ENCODE measurements around the gene CANX.
"Not testable (repeated sequence)": the region's sequence is repeated elsewhere in the genome, so short reads cannot be mapped to it uniquely, and the experiment has no call there.

Gene CANX

DNA sequence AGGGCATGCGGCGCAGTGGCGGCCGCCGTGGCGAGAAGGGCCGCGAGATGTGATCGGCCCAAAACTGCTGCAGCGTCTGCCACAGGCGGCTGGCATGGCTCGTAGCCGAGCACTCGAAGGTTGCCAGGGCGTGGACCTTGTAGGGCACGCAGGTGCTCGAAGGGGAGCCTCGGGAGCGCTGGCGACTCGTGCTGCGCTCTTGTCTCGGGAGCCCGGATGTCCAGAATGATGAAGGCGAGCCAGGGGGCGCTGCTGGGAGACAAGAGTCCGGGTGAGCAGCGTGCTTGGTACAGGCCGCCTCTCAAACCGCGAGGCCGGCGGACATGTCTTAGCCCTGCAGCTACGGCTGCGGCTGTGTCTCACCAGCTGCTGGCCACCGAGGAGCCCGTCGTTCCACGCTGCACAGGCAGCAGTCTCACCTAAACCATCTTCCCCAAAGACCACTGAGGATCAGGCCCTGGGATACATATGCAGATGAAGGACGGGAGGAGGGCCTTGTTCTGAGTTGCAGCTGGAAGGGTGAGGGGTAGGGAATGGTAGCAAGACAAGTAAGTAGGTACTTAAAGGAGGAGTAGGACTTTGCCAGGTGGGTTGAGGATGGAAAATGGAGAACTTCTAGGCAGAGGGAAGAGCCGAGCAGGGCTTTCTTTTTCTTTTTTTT, 19.6 kb upstream of the CANX start:
- DNase-seq (ENCODE audit: low read depth): no peak
- in situ Hi-C loops (cut with HindIII; ENCODE audit: low sequenced_read_pairs): no loop called here

DNA sequence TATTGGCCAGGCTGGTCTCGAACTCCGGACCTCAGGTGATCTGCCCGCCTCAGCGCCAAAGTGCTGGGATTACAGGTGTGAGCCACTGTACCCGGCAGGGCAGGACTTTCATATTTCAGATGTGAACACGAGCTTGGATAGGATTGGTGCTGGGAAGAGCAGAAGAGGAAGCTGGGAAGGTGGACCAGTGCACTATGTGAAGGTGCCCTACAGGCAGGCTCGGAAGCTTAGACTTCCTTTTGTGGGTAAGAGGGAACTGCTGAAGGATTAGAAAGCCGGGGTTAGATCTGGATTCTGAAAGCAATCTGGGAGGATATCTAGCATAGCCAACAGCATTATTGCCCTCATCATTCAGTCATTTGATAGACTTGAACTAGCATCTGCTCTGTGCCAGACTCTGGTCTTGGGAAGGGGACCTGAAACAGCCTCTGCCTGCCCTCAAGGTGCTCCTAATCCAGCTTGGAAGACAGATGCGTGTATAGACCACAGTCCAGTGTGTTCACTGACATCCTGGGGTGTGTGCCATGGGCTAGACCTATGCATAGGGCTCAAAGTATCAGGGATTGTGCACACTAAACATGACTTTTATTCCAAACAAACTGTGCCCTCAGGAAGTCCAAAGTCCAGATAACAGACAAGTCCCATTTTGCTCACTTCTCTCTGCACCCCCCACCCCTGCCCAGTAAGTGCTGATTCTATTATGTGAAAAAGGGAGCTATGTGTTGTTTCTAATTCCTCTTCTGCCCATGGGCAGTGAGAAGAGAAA, 18.6 kb upstream of the CANX start:
- DNase-seq (ENCODE audit: low read depth): no peak
- H3K4me3 ChIP-seq (ENCODE audit: low read depth, low read length): no peak overlapping the region
- in situ Hi-C loops (cut with HindIII; ENCODE audit: low sequenced_read_pairs): no loop called here
- TF ChIP-seq, protein P1, sequence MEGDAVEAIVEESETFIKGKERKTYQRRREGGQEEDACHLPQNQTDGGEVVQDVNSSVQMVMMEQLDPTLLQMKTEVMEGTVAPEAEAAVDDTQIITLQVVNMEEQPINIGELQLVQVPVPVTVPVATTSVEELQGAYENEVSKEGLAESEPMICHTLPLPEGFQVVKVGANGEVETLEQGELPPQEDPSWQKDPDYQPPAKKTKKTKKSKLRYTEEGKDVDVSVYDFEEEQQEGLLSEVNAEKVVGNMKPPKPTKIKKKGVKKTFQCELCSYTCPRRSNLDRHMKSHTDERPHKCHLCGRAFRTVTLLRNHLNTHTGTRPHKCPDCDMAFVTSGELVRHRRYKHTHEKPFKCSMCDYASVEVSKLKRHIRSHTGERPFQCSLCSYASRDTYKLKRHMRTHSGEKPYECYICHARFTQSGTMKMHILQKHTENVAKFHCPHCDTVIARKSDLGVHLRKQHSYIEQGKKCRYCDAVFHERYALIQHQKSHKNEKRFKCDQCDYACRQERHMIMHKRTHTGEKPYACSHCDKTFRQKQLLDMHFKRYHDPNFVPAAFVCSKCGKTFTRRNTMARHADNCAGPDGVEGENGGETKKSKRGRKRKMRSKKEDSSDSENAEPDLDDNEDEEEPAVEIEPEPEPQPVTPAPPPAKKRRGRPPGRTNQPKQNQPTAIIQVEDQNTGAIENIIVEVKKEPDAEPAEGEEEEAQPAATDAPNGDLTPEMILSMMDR (IDR thresholded peaks at IDR 0.05; ENCODE audit: low read depth, low read length, missing control alignments): no peak

More for the DNA sequence above, 19.6 kb upstream of the CANX start:
- TF ChIP-seq, protein P1 (IDR thresholded peaks at IDR 0.05; ENCODE audit: low read depth, low read length, missing control alignments): peak; percentile 35
- H3K4me3 ChIP-seq (ENCODE audit: low read depth, low read length): peak overlapping the region; percentile 94

DNA sequence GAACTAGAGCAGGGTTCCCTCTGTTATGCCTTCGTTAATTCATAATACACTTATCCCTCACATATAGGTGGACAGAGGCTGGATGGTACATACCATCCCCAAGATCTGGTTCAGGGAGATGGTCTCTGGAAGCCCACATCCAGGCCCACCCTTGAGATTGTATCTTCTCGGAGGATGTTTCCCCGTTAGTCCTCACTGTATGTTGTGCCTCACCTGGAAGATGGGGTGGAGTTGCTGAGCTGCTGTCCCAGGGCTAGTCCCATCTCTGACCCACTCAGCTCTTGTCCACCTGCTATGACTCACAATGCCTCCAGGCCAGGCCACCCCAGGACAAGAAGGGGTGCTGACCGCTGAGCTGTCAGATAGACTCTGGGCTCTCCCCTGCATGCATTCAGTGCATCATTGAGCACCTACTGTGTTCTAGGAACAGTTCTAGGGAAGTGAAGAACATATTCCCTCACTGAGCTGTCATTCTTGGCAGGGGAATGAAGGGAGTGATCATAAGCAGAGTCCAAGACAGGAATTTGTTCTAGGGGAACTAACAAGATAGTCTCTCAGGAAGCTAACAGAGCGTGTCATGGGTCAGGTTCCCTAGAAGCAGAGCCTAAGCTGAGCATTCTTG, 17.9 kb upstream of the CANX start, which contains the start of gene CBY3:
CBY3 (minus strand) TSS at position 255 of the 622 bp plus-strand sequence; CDS start at position 139, 116 bp downstream.
- no peak for DNase-seq (ENCODE audit: low read depth)
- in situ Hi-C loops (cut with HindIII; ENCODE audit: low sequenced_read_pairs): no loop called here
- no peak within 1 kb of the TSS for H3K4me3 ChIP-seq (ENCODE audit: low read depth, low read length)
- TF ChIP-seq, protein P1 (IDR thresholded peaks at IDR 0.05; ENCODE audit: low read depth, low read length, missing control alignments): no peak

DNA sequence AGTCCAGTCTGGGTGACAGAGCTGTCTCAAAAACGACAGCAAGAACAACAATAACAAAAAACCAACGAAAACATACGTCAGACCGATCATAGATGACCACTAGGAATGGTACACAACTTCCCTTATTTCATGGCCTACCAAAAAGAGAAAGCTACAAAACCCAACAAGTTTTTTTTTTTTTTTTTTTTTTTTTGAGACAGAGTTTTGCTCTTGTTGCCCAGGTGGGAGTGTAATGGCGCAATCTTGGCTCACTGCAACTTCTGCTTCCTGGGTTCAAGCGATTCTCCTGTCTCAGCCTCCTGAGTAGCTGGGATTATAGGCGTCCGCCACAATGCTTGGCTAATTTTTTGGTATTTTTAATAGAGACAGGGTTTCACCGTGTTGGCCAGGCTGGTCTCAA, 9.6 kb upstream of the CANX start:
- in situ Hi-C loops (cut with HindIII; ENCODE audit: low sequenced_read_pairs); DNase-seq (ENCODE audit: low read depth); H3K4me3 ChIP-seq (ENCODE audit: low read depth, low read length): not testable (repeated sequence)

DNA sequence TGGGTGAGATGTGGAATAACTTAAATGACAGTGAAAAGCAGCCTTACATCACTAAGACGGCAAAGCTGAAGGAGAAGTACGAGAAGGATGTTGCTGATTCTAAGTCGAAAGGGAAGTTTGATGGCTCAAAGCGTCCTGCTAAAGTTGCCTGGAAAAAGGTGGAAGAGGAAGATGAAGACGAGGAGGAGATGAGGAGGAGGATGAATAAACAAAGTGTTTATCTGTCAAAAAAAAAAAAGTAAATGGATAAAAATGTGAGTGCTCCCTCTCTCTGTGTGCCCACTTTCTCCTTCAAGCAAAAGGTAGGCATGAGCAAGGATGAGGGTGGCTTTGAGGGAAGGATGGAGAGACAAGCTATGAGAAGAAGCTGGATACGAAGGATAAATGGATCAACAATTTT, 4.2 kb upstream of the CANX start:
- TF ChIP-seq, protein P1 (IDR thresholded peaks at IDR 0.05; ENCODE audit: low read depth, low read length, missing control alignments): no peak
- in situ Hi-C loops (cut with HindIII; ENCODE audit: low sequenced_read_pairs): no loop called here
- DNase-seq (ENCODE audit: low read depth): no peak
- no peak overlapping the region for H3K4me3 ChIP-seq (ENCODE audit: low read depth, low read length)

DNA sequence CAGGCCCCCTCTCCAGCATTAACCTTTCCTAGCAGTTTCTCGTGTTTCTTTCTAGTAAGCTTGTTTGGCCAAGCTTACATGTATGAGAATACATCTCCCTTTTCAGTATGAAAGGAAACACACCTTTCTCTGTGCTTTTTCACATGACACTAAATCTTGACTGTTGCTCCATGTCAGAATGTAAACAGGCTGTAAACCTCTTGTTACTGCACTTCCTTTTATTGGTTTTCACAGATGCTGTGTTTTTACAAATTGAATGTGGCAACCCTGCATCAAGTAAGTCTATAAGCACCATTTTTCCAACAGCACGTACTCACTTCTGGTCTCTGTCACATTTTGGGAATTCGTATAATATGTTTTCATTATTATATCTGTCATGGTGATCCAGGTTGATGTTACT, 2.2 kb upstream of the CANX start:
- in situ Hi-C loops (cut with HindIII; ENCODE audit: low sequenced_read_pairs): no loop called here
- DNase-seq (ENCODE audit: low read depth): no peak
- TF ChIP-seq, protein P1 (IDR thresholded peaks at IDR 0.05; ENCODE audit: low read depth, low read length, missing control alignments): no peak
- H3K4me3 ChIP-seq (ENCODE audit: low read depth, low read length): no peak overlapping the region
